PC-3 (cell line): ENCODE data around the gene OPN1SW. TPM values are rescaled to one million over a fixed set of nuclear protein-coding genes. Genes with fewer than 3 reads are reported as not detected.

Experiments used
- ATAC-seq: fragments of 200-7000 bp; cut with Tn5 transposase; 2 replicates; pipeline ENCODE4 v1.9.1; 2020; ENCODE audit warnings: mild to moderate bottlenecking, moderate library complexity
- BruUV-seq: library from RNA; stranded (reverse); fragments of 400-500 nt; replicated peaks from 2 replicates; lab custom pipeline; 2021; lab: Mats Ljungman, UMichigan
- CTCF ChIA-PET: fragments of 300-600 bp; sonication (Branson Sonifier 250); formaldehyde crosslinking; loops from one replicate; lab custom pipeline; 2022; ENCODE audit warnings: antibody characterized with exemption; lab: Charles Lee
- POLR2A ChIA-PET: fragments of 300-600 bp; sonication (Branson Sonifier 250); formaldehyde crosslinking; loops from one replicate; lab custom pipeline; 2022; ENCODE audit warnings: antibody characterized with exemption; ENCODE audit not compliant: unreplicated experiment; lab: Charles Lee
- DNase-seq: peaks from one replicate; pipeline ENCODE4 v3.0.0-alpha.2; 2015
- H2AFZ ChIP-seq: fragments of 300-600 bp; sonication (generic); 2 replicates; pipeline ENCODE4 v1.6.0; 2016; ENCODE audit warnings: antibody characterized with exemption, low read length
- H3F3A ChIP-seq: fragments of 300-600 bp; sonication (generic); one replicate; pipeline ENCODE4 v1.6.0; 2017; ENCODE audit warnings: antibody characterized with exemption, low read length, control low read depth, mild to moderate bottlenecking; ENCODE audit not compliant: unreplicated experiment
- H3K27ac ChIP-seq: fragments of 300-600 bp; sonication (generic); 2 replicates; pipeline ENCODE4 v1.5.1; 2016; ENCODE audit warnings: mild to moderate bottlenecking, low read length
- H3K27me3 ChIP-seq: fragments of 300-600 bp; sonication (generic); 2 replicates; pipeline ENCODE4 v1.6.1; 2016; ENCODE audit warnings: low read length, mixed read lengths
- H3K36me3 ChIP-seq: fragments of 300-600 bp; sonication (generic); 2 replicates; pipeline ENCODE4 v1.6.1; 2016; ENCODE audit warnings: low read depth, mixed run types, low read length, mixed read lengths
- H3K4me1 ChIP-seq: fragments of 300-600 bp; sonication (generic); 2 replicates; pipeline ENCODE4 v1.5.1; 2016; ENCODE audit warnings: low read length; ENCODE audit not compliant: insufficient read depth
- H3K4me2 ChIP-seq: fragments of 300-600 bp; sonication (generic); 2 replicates; pipeline ENCODE4 v1.6.0; 2016; ENCODE audit warnings: low read length
- H3K4me3 ChIP-seq: fragments of 300-600 bp; sonication (generic); 2 replicates; pipeline ENCODE4 v1.5.1; 2016; ENCODE audit warnings: mild to moderate bottlenecking, low read length, mixed read lengths
- H3K79me2 ChIP-seq: fragments of 300-600 bp; sonication (generic); 2 replicates; pipeline ENCODE4 v1.6.1; 2017; ENCODE audit warnings: low read length, mixed read lengths
- H3K9ac ChIP-seq: fragments of 300-600 bp; sonication (generic); 2 replicates; pipeline ENCODE4 v1.6.0; 2016; ENCODE audit warnings: mild to moderate bottlenecking, low read length
- H3K9me2 ChIP-seq: fragments of 300-600 bp; sonication (generic); replicated peaks from 2 replicates; pipeline ENCODE4 v1.6.1; 2016; ENCODE audit warnings: mixed run types, low read length, mixed read lengths
- H3K9me3 ChIP-seq: fragments of 300-600 bp; sonication (generic); 2 replicates; pipeline ENCODE4 v1.6.1; 2016; ENCODE audit warnings: low read length, mixed read lengths
- H4K20me1 ChIP-seq: fragments of 300-600 bp; sonication (generic); 2 replicates; pipeline ENCODE4 v1.6.1; 2016; ENCODE audit warnings: low read length, mixed read lengths
- CTCF ChIP-seq: fragments of 300-600 bp; sonication (generic); conservative IDR thresholded peaks from 2 replicates; pipeline ENCODE4 v1.5.1; 2017; ENCODE audit warnings: antibody characterized with exemption, low read depth, mild to moderate bottlenecking, low read length
- EZH2 ChIP-seq: fragments of 300-600 bp; sonication (generic); IDR thresholded peaks from one replicate; pipeline ENCODE4 v1.6.1; 2017; ENCODE audit warnings: antibody characterized with exemption, mild to moderate bottlenecking, low read length; ENCODE audit not compliant: unreplicated experiment
- EZH2phosphoT487 ChIP-seq: fragments of 300-600 bp; sonication (generic); IDR thresholded peaks from 2 replicates; pipeline ENCODE4 v1.6.1; 2018; ENCODE audit warnings: mild to moderate bottlenecking, antibody characterized with exemption, low read length, borderline replicate concordance
- intact Hi-C: fragments of 100-400 bp; cut with micrococcal nuclease; formaldehyde crosslinking; loops from 2 replicates; pipeline ENCODE4 v1.9.0; 2023
- total RNA-seq: library from RNA; depleted of rRNA; stranded (reverse); fragments of >200 nt; gene quantifications from 2 replicates; pipeline ENCODE4 v1.2.3, GENCODE V29; 2014

Gene OPN1SW
- total RNA-seq, 1 experiment from 2014 or later = not detected

- no peaks in the 10 kb centered on the region for H3K27me3 ChIP-seq
- H3K4me3 ChIP-seq = no peak overlapping the region
- no peaks in the 10 kb centered on the region for H4K20me1 ChIP-seq
- no peak overlapping the region for H3K9ac ChIP-seq
- H3K27ac ChIP-seq = no peak overlapping the region
- no peaks in the 10 kb centered on the region for H3K9me3 ChIP-seq
- POLR2A ChIA-PET = no interaction called here
- DNase-seq (no peak), ATAC-seq (no peak)
- no peaks in the 10 kb centered on the region for H3K79me2 ChIP-seq
- H3K36me3 ChIP-seq = no peaks in the 10 kb centered on the region
- H2AFZ ChIP-seq = no peak overlapping the region
- no peaks in the 10 kb centered on the region for H3K9me2 ChIP-seq
- no peak overlapping the region for H3K4me2 ChIP-seq
- CTCF ChIA-PET = no interaction called here
- no TSS peak for BruUV-seq
- H3K4me1 ChIP-seq = no peaks in the 10 kb centered on the region
- intact Hi-C loops = no loop called here
- TF ChIP-seq CTCF (no peak), EZH2phosphoT487 (no peak), EZH2 (no peak)
- no peaks in the 10 kb centered on the region for H3F3A ChIP-seq
These were observed 37.0 kb upstream of the OPN1SW start for GRCh38 chr7:128812514-128813168.

- H2AFZ ChIP-seq = no peak overlapping the region
- H3K27ac ChIP-seq = no peak overlapping the region
- H3K9me3 ChIP-seq = no peaks in the 10 kb centered on the region
- no peak overlapping the region for H3K4me3 ChIP-seq
- DNase-seq (no peak), ATAC-seq (no peak)
- no peaks in the 10 kb centered on the region for H4K20me1 ChIP-seq
- CTCF ChIA-PET = no interaction called here
- no peaks in the 10 kb centered on the region for H3K4me1 ChIP-seq
- no peaks in the 10 kb centered on the region for H3K36me3 ChIP-seq
- BruUV-seq = no TSS peak
- no peak overlapping the region for H3K4me2 ChIP-seq
- H3K9ac ChIP-seq = no peak overlapping the region
- H3K79me2 ChIP-seq = no peaks in the 10 kb centered on the region
- POLR2A ChIA-PET = no interaction called here
- H3K27me3 ChIP-seq = no peaks in the 10 kb centered on the region
- intact Hi-C loops = no loop called here
- TF ChIP-seq CTCF (no peak), EZH2 (no peak), EZH2phosphoT487 (no peak)
- H3F3A ChIP-seq = no peaks in the 10 kb centered on the region
- H3K9me2 ChIP-seq = no peaks in the 10 kb centered on the region
These were observed 36.2 kb upstream of the OPN1SW start for GRCh38 chr7:128811631-128812430.

GRCh38 chr7:128810997-128811396 lies 35.4 kb upstream of the OPN1SW start:
- Histone ChIP-seq H3K4me1 (no peaks in the 10 kb centered on the region), H3K9me2 (no peaks in the 10 kb centered on the region), H4K20me1 (no peaks in the 10 kb centered on the region), H2AFZ (no peak overlapping the region), H3F3A (no peaks in the 10 kb centered on the region), H3K4me2 (no peak overlapping the region), H3K4me3 (no peak overlapping the region), H3K9ac (no peak overlapping the region), H3K79me2 (no peaks in the 10 kb centered on the region), H3K9me3 (no peaks in the 10 kb centered on the region), H3K36me3 (no peaks in the 10 kb centered on the region), H3K27ac (no peak overlapping the region), H3K27me3 (no peaks in the 10 kb centered on the region)
- DNase-seq (no peak), ATAC-seq (no peak)
- intact Hi-C loops = no loop called here
- BruUV-seq = no TSS peak
- ChIA-PET CTCF (no interaction called here), POLR2A (no interaction called here)
- TF ChIP-seq EZH2phosphoT487 (no peak), CTCF (no peak), EZH2 (no peak)
